NOMO-1 treated with dmso at 0.1 percent for 144 hours (cell line): ENCODE results near the gene HACD3.
"Not testable (repeated sequence)": the region's sequence is repeated elsewhere in the genome, so short reads cannot be mapped to it uniquely, and the experiment has no call there.

Source experiments
- DNase-seq: peaks from one replicate; lab custom pipeline; 2025; ENCODE audit not compliant: unreplicated experiment; lab: John Stamatoyannopoulos, UW

Gene HACD3

DNA sequence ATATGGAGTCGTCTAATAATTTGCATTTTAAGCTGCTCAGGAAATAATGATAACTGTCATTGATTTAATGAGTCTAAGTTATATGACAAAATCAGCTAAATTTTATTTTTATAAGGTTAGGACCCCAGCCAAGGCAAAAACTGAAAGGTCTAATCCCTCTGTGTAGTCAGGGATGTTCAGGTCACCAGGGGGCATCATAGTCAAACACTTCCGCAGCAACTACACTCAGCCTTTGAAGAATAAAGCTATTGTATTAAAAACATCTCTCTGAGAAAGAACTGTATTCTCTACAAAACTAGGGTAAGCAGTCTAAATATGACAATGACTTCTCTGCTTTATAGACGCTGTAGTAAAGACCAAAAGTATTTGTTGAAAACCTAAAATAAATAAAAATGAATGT lies 65.7 kb downstream of the HACD3 start:
- no peak for DNase-seq

DNA sequence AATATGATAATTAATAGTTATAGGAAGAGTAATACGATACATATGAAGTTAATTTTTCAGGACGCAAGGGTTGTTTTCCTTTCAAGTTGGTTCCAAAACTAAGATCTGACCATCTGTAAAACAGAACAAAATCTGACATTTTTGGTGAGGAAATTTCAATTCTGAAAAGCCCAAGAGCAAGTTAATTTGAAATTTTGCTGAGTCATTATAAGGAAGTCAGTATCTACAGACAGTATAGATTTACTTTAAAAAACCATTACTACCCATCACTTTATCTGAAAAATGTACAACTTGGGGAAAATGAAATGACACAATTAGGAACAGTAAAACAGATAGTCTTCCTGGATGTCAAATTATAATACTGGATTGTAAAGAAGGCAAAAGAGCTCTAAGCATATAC lies 68.2 kb downstream of the HACD3 start:
- no peak for DNase-seq

DNA sequence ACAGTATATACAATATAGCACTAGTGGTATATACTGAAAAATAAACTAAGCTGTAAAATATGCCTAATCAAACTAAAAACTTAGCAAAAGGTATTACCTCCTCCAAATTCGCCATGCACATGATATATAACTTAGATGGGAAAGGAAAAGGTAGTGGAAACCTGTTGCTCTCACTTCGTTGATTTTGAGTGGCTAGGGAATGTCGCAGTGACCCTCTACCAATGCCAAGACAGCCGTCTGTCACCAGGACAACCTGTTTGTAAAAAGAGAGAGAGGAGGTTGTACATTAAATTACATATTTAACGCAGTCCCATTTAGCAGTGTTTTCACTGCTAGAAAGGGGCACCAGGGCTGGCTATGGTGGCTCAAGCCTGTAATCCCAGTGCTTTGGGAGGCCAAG lies 69.4 kb downstream of the HACD3 start:
- DNase-seq = no peak

DNA sequence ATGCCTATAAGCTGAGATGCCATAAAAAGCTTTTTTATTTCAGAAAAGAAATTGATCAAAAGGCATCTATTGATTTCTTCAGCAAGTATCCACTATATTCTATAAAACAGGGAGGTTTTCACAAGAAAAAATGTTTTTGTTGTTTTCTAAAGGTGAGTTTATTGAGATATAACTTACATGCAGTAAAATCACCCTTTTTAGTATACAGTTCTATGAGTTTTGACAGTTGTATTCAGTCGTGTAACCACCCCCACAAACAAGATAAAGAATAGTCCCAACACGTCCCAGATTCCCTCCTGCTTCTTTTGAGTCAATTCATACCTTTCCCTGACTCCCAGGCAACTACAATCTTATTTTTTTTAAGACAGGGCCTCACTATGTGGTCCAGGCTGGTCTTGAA lies 72.9 kb downstream of the HACD3 start:
- DNase-seq = no peak

DNA sequence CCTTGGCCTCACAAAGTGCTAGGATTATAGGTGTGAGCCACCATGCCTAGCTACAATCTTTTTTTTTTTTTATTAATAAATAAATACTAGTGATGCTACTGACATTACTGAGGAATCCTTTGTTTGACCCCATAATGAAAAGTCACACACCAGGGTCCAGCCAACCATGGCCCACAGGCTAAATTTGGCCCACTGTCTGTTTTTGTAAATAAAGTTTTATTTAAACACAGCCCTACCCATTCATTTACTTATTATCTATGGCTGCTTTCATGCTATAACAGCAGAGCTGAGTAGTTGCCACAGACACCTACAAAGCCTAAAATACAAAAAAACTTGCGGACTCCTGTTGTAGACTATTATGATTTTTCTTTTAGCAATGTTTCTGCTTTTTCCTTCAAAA lies 73.3 kb downstream of the HACD3 start:
- DNase-seq = no peak

DNA sequence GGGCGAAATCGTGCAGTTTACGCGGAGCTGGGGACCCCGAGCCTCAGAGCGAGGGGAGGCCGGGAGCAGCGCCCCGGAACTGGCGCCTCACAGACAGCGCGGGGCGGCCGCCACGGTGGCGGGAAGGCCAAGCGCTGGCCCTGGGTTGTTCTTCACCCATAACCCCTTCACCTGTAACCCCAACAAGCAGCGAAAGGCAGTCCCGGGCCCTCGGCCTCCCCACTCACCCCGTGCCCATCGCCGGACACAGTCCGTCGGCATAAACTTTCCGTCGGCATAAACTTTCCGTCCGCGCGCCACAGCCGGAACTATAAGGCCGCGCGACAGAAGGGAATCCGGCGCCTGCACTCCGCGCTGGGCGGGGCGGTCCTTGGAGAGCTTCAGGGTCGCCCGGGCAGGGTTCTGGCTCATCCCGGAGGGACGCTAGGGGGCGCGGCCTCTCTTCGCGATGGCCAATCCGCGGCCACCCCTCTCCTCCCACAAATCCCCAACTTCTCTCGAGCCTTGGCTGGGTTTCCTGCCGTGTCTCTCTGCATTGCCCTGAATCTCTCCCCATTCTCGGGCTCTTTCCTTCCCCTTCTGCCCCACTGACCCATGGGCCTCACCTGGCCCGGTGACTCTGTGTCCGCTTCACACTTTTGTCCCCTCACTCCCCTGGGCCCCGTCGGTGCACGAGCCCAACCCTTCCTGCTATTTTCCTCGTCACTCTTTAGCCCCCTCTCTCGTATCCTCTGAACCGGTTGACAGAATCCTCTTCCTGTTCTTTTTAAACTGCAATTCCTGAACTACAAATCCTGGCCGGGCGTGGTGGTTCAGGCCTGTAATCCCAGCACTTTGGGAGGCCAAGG lies 80.8 kb downstream of the HACD3 start, which contains the start of gene INTS14:
Gene INTS14 (minus strand): TSS at position 261 of the 848 bp plus-strand sequence. CDS start 3,751 bp downstream, outside the sequence.
- peak; percentile 94 for DNase-seq

DNA sequence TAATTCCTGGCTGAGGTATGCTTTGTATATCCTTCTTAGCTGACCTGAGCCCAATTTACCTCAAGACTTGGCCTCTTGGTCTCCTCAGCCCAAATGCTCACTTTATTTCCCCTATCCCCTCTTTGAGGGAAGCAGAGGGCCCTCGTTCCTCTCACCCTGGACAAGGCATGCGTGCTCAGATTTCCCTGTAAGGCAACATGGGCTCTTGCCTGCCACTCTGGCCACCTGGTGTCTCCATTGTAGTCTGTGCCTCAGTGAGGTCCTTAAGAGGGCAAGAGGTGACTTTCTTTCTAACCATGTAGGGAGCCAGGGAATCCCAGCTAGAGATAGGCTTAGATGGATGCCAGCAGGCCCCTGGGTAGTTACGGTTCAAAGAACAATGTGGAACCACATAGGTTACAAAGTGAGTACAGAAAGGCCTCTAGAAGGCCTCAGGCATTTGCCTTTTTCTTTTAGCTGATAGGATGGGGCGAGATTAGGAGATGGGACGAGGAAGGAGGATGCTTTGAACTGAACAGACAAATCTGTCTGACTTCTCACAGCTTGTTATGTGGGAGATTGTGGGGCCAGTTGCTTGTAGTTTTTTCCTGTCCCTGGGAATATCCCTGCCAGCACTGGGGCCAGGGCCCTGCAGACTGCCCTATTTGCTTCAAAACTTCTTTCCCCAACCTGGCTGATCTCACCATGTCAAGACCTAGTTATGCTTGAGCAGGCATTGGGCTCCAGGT lies 81.8 kb downstream of the HACD3 start:
- DNase-seq = no peak

DNA sequence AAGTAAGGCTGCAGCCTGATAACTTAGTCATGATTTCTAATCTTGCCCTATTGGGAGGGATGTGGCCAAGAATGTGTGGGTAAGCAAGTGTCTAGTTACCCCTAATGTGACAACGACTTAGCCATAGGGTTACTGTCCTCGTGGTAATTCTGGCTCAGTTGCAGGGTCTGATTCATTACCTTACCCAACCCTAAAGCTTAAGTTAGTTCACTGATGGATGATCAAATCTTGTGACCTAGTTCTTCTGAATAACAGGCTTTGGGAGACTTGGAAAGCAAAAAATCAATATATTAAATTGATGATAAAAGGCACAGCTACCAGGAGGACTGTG lies 82.3 kb downstream of the HACD3 start:
- DNase-seq = no peak

DNA sequence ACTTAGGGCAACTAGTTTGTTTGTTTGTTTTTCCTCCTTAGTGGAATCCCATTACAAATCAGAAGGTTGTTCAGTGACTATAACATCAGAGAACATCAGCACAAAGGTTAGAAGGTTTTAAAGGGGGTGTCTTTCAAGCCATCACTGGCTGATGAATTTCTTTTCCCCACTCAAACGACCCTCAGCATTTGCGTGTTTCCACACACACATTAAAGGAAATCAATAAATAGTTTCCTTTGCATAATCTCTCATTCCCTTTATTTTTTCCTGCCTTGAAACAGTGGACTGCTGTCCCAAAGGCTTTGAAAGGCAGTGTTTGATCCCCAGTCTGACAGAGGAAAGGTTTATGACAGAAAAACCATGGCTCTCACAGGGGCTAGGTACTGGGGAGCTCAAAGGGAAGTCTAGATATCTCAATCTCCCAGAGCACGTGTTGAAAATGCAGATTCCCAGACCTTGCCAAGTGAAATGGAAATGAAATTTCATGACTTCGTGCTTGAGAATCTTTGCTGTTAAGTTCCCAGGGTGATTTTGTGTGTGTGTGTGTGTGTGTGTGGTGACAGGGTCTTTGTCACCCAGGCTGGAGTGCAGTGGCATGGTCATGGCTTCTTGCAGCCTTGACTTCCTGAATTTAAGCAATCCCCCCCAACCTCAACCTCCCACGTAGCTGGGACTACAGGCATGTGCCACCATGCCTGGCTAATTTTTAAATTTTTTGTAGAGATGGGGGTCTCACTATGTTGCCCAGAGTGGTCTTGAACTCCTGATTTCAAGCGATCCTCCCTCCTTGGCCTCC lies 82.9 kb downstream of the HACD3 start:
- DNase-seq = no peak

DNA sequence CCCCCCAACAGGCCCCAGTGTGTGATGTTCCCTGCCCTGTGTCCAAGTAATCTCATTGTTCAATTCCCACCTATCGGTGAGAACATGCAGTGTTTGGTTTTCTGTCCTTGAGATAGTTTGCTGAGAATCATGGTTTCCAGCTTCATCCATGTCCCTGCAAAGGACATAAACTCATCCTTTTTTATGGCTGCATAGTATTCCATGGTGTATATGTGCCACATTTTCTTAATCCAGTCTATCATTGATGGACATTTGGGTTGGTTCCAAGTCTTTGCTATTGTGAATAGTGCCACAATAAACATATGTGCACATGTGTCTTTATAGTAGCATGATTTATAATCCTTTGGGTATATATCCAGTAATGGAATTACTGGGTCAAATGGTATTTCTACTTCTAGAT lies 85.6 kb downstream of the HACD3 start:
- DNase-seq = not testable (repeated sequence)

DNA sequence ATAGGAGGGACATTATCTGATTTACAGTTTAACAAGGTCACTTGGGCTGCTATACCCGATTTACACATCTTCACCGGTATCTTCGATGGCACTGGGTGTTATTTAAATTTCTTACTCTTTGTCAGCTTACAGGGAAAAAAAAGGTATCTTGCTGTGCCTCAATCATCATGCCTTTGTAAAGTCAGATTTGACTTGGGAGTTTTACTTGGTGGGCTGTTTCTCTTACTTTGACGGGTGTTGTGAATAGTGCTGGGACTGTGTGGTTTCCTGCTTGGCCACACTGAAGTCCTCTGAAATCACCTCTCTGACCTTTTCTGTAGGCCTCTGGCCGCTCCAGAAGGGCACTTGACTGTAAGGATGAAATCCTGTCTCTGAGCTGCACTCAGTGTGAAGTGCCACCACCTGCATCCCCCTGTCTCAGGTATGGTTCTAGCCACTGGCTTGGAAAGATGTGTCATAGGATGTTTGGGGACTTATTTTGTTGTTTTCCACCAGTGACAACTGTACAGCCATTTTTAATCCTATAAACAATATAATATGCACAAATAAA lies 88.4 kb downstream of the HACD3 start:
- DNase-seq = no peak

DNA sequence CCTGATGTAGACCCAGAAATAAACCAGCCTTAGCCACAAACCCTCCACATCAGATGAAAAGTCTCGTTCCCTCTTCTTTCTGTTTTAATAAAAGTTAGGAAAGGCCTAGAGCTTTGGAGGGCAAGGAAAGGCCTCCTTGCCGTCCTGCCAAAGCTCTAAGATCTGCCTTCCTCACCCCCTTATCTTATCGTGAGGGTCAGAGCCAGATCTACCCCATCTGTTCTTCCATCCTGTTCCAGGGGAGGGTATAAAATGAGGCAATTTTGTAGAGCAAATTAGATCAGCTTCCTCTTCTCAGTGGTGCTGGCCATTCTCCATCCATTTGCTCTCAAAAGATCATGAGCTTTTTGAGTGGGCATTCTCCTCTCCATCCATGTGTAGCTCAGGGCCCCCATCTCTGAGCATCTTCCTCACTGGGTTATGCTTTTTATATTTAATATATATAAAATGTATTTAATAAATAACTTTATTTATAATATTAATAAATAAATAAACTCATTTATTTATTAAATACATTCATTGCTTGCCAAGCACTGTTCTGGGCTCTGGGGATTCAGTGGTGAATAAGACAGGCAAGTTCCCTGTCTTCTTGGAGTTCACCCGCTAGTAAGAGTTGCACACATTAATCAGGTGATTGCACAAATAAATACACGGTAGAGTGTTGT lies 89.5 kb downstream of the HACD3 start:
- no peak for DNase-seq

DNA sequence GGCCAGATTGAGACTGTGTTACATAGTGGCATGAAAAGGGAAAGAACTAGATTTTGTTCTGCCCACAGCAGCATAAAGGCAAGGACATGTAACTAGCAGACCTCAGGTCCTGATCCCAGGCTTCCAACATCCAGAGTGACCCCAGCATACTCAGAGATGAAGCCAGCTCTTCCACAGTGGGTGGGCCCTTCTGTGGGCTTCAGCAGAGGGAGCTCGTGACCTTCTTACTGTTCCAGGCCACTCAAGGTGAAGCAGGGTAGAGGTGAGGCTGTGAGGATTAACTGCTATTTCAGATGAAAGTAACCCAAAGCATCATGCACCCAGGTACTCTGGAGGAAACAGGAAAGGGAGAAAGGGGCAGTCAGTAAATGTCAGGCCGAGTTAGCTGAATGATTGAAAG lies 90.6 kb downstream of the HACD3 start:
- no peak for DNase-seq

DNA sequence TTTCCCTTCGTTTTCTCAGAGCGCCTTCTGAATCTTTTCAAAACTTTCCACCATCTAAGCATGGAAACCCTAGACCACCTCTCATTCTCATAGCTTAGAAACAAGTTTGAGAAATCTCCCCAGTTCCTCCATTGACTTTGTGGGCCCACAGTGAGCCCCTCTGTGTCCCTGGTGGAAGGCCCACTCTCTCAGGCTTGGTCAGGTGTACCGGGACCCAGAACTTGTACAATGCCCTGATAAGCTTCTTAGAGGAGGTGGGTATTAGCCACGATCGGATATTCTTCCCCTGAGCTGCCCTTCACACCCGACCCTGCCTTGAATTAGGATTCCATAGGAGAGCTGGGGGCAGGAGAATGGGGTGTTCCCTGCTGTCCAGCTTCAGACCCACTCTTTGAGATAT lies 91.4 kb downstream of the HACD3 start, which contains the start of gene SLC24A1:
Gene SLC24A1 (plus strand): TSS at position 301 of the 400 bp plus-strand sequence. CDS start 2,143 bp downstream, outside the sequence.
- no peak for DNase-seq

DNA sequence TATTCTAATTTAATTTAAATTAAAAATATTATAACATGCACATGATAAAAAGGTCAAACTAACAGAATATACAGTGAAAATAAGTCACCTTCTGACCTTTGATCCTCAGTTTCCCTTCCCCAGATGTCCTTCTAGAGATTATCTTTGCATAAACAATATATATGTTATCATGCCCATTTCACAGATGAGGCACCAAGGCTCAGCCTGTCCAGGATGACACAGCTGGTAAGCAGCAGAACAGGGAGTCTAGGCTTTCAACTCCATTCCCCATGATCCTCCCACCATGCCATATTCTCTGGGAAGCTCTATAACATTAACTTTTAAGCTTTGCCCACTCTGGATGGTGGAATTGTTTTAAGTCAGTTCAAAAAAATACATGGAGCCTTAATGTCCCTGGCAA lies 92.8 kb downstream of the HACD3 start:
- DNase-seq = no peak

DNA sequence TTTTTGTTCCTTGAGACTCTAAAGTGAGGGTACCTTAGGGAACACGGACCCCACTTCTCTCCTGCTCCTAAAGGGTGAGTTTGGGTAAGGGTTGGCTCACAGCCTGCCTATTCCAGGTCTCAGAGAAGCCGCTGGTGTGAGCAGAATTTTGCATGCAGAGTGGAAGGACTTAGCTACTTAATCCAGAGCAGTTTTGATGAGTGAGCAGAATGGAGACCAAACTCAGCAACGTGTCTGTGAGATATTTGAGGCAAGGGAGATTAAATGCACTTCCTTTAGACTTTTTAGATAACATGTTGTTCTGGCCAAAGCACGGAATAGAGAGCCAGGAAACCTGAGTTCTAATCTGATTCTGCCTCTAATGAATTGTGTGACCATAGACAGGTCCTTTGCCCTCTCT lies 96.6 kb downstream of the HACD3 start:
- DNase-seq = no peak
